HEK293 (cell line): Measurements from ENCODE around the gene WDR7.

Experiments
- ZNF132 ChIP-seq: fragments of 450-650 bp; formaldehyde crosslinking; IDR thresholded peaks from 2 replicates; pipeline ENCODE4 v1.5.1; 2017; ENCODE audit warnings: missing biosample characterization, missing genetic modification characterization, borderline replicate concordance
- TF ChIP-seq, protein P1 (sequence below): fragments of 450-650 bp; formaldehyde crosslinking; IDR thresholded peaks from 2 replicates; pipeline ENCODE4 v1.5.1; 2016; ENCODE audit warnings: missing biosample characterization, missing genetic modification characterization
- TF ChIP-seq, protein P2 (sequence below): fragments of 450-650 bp; formaldehyde crosslinking; IDR thresholded peaks from 2 replicates; pipeline ENCODE4 v1.5.1; 2017; ENCODE audit warnings: missing biosample characterization, missing genetic modification characterization
- TF ChIP-seq, protein P3 (sequence below): fragments of 450-650 bp; formaldehyde crosslinking; IDR thresholded peaks from 2 replicates; pipeline ENCODE4 v1.5.1; 2016; ENCODE audit warnings: missing biosample characterization, missing genetic modification characterization

DNA sequence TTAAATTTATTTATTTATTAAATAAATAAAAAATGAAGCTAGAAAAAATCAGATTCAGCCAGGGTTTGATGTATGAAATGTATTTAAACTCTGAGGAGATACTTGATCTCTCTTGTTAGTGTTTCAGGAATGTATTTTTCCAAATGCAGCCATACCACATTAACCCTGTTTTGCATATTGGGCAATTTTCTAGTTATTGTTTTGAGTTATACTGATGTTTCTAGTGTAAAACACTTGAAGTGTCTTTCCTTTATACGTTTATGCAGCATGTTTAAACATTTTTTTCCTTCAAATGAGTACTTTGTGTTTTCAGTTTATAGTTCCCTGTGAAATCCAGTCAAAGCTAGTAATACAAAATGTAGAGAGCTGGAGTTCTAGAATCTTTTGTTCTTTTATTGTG, 69.9 kb downstream of the WDR7 start:
- no peak for TF ChIP-seq ZNF132 (tag by site-specific recombination)
- TF ChIP-seq, protein P1, sequence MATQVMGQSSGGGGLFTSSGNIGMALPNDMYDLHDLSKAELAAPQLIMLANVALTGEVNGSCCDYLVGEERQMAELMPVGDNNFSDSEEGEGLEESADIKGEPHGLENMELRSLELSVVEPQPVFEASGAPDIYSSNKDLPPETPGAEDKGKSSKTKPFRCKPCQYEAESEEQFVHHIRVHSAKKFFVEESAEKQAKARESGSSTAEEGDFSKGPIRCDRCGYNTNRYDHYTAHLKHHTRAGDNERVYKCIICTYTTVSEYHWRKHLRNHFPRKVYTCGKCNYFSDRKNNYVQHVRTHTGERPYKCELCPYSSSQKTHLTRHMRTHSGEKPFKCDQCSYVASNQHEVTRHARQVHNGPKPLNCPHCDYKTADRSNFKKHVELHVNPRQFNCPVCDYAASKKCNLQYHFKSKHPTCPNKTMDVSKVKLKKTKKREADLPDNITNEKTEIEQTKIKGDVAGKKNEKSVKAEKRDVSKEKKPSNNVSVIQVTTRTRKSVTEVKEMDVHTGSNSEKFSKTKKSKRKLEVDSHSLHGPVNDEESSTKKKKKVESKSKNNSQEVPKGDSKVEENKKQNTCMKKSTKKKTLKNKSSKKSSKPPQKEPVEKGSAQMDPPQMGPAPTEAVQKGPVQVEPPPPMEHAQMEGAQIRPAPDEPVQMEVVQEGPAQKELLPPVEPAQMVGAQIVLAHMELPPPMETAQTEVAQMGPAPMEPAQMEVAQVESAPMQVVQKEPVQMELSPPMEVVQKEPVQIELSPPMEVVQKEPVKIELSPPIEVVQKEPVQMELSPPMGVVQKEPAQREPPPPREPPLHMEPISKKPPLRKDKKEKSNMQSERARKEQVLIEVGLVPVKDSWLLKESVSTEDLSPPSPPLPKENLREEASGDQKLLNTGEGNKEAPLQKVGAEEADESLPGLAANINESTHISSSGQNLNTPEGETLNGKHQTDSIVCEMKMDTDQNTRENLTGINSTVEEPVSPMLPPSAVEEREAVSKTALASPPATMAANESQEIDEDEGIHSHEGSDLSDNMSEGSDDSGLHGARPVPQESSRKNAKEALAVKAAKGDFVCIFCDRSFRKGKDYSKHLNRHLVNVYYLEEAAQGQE (tag by site-specific recombination), result no peak
- TF ChIP-seq, protein P2, sequence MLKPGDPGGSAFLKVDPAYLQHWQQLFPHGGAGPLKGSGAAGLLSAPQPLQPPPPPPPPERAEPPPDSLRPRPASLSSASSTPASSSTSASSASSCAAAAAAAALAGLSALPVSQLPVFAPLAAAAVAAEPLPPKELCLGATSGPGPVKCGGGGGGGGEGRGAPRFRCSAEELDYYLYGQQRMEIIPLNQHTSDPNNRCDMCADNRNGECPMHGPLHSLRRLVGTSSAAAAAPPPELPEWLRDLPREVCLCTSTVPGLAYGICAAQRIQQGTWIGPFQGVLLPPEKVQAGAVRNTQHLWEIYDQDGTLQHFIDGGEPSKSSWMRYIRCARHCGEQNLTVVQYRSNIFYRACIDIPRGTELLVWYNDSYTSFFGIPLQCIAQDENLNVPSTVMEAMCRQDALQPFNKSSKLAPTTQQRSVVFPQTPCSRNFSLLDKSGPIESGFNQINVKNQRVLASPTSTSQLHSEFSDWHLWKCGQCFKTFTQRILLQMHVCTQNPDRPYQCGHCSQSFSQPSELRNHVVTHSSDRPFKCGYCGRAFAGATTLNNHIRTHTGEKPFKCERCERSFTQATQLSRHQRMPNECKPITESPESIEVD (tag by site-specific recombination), result no peak
- TF ChIP-seq, protein P3, sequence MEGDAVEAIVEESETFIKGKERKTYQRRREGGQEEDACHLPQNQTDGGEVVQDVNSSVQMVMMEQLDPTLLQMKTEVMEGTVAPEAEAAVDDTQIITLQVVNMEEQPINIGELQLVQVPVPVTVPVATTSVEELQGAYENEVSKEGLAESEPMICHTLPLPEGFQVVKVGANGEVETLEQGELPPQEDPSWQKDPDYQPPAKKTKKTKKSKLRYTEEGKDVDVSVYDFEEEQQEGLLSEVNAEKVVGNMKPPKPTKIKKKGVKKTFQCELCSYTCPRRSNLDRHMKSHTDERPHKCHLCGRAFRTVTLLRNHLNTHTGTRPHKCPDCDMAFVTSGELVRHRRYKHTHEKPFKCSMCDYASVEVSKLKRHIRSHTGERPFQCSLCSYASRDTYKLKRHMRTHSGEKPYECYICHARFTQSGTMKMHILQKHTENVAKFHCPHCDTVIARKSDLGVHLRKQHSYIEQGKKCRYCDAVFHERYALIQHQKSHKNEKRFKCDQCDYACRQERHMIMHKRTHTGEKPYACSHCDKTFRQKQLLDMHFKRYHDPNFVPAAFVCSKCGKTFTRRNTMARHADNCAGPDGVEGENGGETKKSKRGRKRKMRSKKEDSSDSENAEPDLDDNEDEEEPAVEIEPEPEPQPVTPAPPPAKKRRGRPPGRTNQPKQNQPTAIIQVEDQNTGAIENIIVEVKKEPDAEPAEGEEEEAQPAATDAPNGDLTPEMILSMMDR (tag by site-specific recombination), result no peak
